GM23338 (cell line): ENCODE results near the gene PSMD12. TPM values are rescaled to one million over a fixed set of nuclear protein-coding genes. Genes with fewer than 3 reads are reported as not detected.
A peak's percentile ranks its signal among the peaks of the same experiment; 100 is the strongest.

Source experiments
- ATAC-seq: fragments of 200-7000 bp; cut with Tn5 transposase; 3 replicates; pipeline ENCODE4 v1.9.1; 2020
- DNase-seq: peaks from one replicate; pipeline ENCODE4 v3.0.0-alpha.2; 2015; ENCODE audit warnings: low spot score
- H2AFZ ChIP-seq: fragments of 200-600 bp; sonication (generic); 2 replicates; pipeline ENCODE4 v1.8.0; 2016; ENCODE audit warnings: antibody characterized with exemption, mild to moderate bottlenecking, moderate library complexity
- H3F3A ChIP-seq: fragments of 200-600 bp; sonication (generic); replicated peaks from 2 replicates; pipeline ENCODE4 v1.8.0; 2017; ENCODE audit warnings: antibody characterized with exemption, mixed run types, low read depth
- H3K27ac ChIP-seq: fragments of 200-600 bp; sonication (generic); 2 replicates; pipeline ENCODE4 v1.6.1; 2016; ENCODE audit warnings: low read depth
- H3K27me3 ChIP-seq: fragments of 200-600 bp; sonication (generic); 2 replicates; pipeline ENCODE4 v1.8.0; 2016; ENCODE audit warnings: mild to moderate bottlenecking, mixed run types, moderate library complexity; ENCODE audit not compliant: insufficient read depth
- H3K36me3 ChIP-seq: fragments of 200-600 bp; sonication (generic); 2 replicates; pipeline ENCODE4 v1.8.0; 2016; ENCODE audit warnings: mild to moderate bottlenecking; ENCODE audit not compliant: insufficient read depth
- H3K4me1 ChIP-seq: fragments of 200-600 bp; sonication (generic); 2 replicates; pipeline ENCODE4 v1.8.0; 2016; ENCODE audit warnings: mild to moderate bottlenecking, moderate library complexity; ENCODE audit not compliant: insufficient read depth
- H3K4me2 ChIP-seq: fragments of 200-600 bp; sonication (generic); 2 replicates; pipeline ENCODE4 v1.7.1; 2017; ENCODE audit warnings: mixed run types
- H3K4me3 ChIP-seq: fragments of 200-600 bp; sonication (generic); 2 replicates; pipeline ENCODE4 v1.6.1; 2016; ENCODE audit warnings: mixed run types
- H3K79me2 ChIP-seq: fragments of 200-600 bp; sonication (generic); replicated peaks from 2 replicates; pipeline ENCODE4 v1.8.0; 2017; ENCODE audit warnings: mild to moderate bottlenecking; ENCODE audit not compliant: insufficient read depth
- H3K9me2 ChIP-seq: fragments of 200-600 bp; sonication (generic); 2 replicates; pipeline ENCODE4 v1.8.0; 2017; ENCODE audit not compliant: insufficient read depth
- H4K20me1 ChIP-seq: fragments of 200-600 bp; sonication (generic); replicated peaks from 2 replicates; pipeline ENCODE4 v1.8.0; 2017; ENCODE audit warnings: mild to moderate bottlenecking; ENCODE audit not compliant: insufficient read depth
- H3K27ac Mint-ChIP-seq: 2 replicates; pipeline ENCODE4 v1.8.0; 2020; ENCODE audit warnings: inconsistent platforms, mild to moderate bottlenecking, moderate library complexity, mixed read lengths
- H3K27me3 Mint-ChIP-seq: 3 replicates; pipeline ENCODE4 v1.8.0; 2022; ENCODE audit warnings: low read depth, mild to moderate bottlenecking, moderate library complexity, mixed read lengths, inconsistent platforms; ENCODE audit not compliant: insufficient read depth, poor library complexity
- H3K36me3 Mint-ChIP-seq: 3 replicates; pipeline ENCODE4 v1.8.0; 2021; ENCODE audit warnings: low read depth, mild to moderate bottlenecking, inconsistent platforms, moderate library complexity, mixed read lengths
- H3K4me1 Mint-ChIP-seq: 3 replicates; pipeline ENCODE4 v1.8.0; 2020; ENCODE audit warnings: mild to moderate bottlenecking, inconsistent platforms, mixed read lengths
- H3K4me3 Mint-ChIP-seq: 3 replicates; pipeline ENCODE4 v1.8.0; 2021; ENCODE audit warnings: moderate library complexity, mild to moderate bottlenecking, inconsistent platforms, mixed read lengths
- H3K9me3 Mint-ChIP-seq: 3 replicates; pipeline ENCODE4 v1.8.0; 2020; ENCODE audit warnings: moderate library complexity, mild to moderate bottlenecking, inconsistent platforms, mixed read lengths
- CREB1 ChIP-seq: fragments of 250-450 bp; sonication (Bioruptor Pico); IDR thresholded peaks from 2 replicates; pipeline ENCODE4 v1.5.0; 2020; ENCODE audit warnings: low read depth, mild to moderate bottlenecking, moderate library complexity
- EZH2 ChIP-seq: fragments of 200-600 bp; sonication (generic); IDR thresholded peaks from one replicate; pipeline ENCODE4 v1.8.0; 2017; ENCODE audit warnings: antibody characterized with exemption, mild to moderate bottlenecking, low read depth; ENCODE audit not compliant: unreplicated experiment
- EZH2phosphoT487 ChIP-seq: fragments of 200-600 bp; sonication (generic); IDR thresholded peaks from one replicate; pipeline ENCODE4 v1.8.1; 2018; ENCODE audit warnings: antibody characterized with exemption; ENCODE audit not compliant: unreplicated experiment
- NANOG ChIP-seq: IDR thresholded peaks from 2 replicates; pipeline ENCODE4 v1.6.1; 2016; ENCODE audit warnings: antibody characterized with exemption, borderline replicate concordance
- POLR2AphosphoS5 ChIP-seq: IDR thresholded peaks from 2 replicates; pipeline ENCODE4 v1.6.1; 2016; ENCODE audit warnings: antibody characterized with exemption, low read depth
- STAT1 ChIP-seq: IDR thresholded peaks from one replicate; pipeline ENCODE4 v1.6.1; 2016; ENCODE audit warnings: antibody characterized with exemption; ENCODE audit not compliant: unreplicated experiment
- ZNF114 ChIP-seq: fragments of 250-450 bp; sonication (Bioruptor Pico); IDR thresholded peaks from 2 replicates; pipeline ENCODE4 v1.5.0; 2020; ENCODE audit warnings: mild to moderate bottlenecking, moderate library complexity
- ZNF331 ChIP-seq: fragments of 250-450 bp; sonication (Bioruptor Pico); IDR thresholded peaks from 2 replicates; pipeline ENCODE4 v1.5.0; 2020; ENCODE audit warnings: low read depth, mild to moderate bottlenecking, moderate library complexity
- polyA plus RNA-seq: library from polyadenylated mRNA; unstranded; fragments of >200 nt; fragmentation: Nextera tagmentation; extraction: Ambion mirVana; gene quantifications from 2 replicates; pipeline ENCODE4 v1.2.1, GENCODE V29; 2016
- total RNA-seq: library from RNA; depleted of rRNA; stranded (reverse); fragments of >200 nt; shearing (Covaris generic); gene quantifications from 2 replicates; pipeline ENCODE4 v1.2.3, GENCODE V29; 2014
- TF ChIP-seq, protein P1 (sequence below): fragments of 250-450 bp; sonication (Bioruptor Pico); IDR thresholded peaks from 2 replicates; pipeline ENCODE4 v1.5.0; 2020; ENCODE audit warnings: mild to moderate bottlenecking, moderate library complexity

PSMD12 gene
- total and polyA plus RNA-seq, 2 experiments from 2014 or later: 73.7 to 146 TPM

DNA sequence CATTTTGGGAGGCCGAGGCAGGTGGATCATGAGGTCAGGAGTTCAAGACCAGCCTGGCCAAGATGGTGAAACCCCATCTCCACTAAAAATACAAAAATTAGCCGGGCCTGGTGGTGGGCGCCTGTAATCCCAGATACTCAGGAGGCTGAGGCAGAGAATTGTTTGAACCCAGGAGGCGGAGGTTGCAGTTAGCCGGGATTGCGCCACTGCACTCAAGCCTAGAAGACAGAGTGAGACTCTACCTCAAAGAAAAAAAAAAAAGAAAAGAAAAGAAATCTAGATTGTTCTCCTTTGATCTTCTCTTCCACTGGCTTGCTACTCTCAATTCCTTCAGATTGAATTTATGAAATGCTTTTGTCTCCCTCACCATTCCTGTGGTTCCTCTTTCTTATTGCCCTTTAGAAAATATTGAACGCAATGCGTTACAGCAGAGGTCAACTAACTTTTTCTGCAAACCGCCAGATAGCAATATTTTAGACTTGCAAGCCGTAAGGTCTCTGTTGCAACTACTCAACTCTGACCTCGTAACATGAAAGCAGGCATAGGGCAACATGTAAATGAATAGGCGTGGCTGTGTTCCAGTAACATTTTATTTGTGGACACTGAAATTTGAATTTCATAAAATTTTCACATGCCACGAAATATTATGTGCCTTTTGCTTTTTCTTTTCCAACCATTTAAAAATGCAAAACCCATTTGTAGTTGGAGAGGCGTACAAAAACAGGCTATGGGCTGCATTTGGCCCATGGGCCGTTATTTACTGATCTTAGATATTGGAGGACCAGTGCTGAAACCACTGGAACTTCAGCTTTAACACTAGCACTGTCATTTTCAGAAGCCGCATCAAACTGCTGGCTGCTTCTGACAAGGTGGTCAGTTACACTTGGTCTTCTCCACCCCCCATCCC, 35.5 kb upstream of the PSMD12 start (continued):
- TF ChIP-seq, protein P1, sequence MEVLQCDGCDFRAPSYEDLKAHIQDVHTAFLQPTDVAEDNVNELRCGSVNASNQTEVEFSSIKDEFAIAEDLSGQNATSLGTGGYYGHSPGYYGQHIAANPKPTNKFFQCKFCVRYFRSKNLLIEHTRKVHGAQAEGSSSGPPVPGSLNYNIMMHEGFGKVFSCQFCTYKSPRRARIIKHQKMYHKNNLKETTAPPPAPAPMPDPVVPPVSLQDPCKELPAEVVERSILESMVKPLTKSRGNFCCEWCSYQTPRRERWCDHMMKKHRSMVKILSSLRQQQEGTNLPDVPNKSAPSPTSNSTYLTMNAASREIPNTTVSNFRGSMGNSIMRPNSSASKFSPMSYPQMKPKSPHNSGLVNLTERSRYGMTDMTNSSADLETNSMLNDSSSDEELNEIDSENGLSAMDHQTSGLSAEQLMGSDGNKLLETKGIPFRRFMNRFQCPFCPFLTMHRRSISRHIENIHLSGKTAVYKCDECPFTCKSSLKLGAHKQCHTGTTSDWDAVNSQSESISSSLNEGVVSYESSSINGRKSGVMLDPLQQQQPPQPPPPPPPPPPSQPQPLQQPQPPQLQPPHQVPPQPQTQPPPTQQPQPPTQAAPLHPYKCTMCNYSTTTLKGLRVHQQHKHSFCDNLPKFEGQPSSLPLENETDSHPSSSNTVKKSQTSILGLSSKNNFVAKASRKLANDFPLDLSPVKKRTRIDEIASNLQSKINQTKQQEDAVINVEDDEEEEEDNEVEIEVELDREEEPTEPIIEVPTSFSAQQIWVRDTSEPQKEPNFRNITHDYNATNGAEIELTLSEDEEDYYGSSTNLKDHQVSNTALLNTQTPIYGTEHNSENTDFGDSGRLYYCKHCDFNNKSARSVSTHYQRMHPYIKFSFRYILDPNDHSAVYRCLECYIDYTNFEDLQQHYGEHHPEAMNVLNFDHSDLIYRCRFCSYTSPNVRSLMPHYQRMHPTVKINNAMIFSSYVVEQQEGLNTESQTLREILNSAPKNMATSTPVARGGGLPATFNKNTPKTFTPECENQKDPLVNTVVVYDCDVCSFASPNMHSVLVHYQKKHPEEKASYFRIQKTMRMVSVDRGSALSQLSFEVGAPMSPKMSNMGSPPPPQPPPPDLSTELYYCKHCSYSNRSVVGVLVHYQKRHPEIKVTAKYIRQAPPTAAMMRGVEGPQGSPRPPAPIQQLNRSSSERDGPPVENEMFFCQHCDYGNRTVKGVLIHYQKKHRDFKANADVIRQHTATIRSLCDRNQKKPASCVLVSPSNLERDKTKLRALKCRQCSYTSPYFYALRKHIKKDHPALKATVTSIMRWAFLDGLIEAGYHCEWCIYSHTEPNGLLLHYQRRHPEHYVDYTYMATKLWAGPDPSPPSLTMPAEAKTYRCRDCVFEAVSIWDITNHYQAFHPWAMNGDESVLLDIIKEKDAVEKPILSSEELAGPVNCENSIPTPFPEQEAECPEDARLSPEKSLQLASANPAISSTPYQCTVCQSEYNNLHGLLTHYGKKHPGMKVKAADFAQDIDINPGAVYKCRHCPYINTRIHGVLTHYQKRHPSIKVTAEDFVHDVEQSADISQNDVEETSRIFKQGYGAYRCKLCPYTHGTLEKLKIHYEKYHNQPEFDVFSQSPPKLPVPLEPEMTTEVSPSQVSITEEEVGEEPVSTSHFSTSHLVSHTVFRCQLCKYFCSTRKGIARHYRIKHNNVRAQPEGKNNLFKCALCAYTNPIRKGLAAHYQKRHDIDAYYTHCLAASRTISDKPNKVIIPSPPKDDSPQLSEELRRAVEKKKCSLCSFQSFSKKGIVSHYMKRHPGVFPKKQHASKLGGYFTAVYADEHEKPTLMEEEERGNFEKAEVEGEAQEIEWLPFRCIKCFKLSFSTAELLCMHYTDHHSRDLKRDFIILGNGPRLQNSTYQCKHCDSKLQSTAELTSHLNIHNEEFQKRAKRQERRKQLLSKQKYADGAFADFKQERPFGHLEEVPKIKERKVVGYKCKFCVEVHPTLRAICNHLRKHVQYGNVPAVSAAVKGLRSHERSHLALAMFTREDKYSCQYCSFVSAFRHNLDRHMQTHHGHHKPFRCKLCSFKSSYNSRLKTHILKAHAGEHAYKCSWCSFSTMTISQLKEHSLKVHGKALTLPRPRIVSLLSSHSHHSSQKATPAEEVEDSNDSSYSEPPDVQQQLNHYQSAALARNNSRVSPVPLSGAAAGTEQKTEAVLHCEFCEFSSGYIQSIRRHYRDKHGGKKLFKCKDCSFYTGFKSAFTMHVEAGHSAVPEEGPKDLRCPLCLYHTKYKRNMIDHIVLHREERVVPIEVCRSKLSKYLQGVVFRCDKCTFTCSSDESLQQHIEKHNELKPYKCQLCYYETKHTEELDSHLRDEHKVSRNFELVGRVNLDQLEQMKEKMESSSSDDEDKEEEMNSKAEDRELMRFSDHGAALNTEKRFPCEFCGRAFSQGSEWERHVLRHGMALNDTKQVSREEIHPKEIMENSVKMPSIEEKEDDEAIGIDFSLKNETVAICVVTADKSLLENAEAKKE (CRISPR knock-in tag): no peak
- no peak for TF ChIP-seq EZH2
- TF ChIP-seq CREB1 (CRISPR knock-in tag): no peak

DNA sequence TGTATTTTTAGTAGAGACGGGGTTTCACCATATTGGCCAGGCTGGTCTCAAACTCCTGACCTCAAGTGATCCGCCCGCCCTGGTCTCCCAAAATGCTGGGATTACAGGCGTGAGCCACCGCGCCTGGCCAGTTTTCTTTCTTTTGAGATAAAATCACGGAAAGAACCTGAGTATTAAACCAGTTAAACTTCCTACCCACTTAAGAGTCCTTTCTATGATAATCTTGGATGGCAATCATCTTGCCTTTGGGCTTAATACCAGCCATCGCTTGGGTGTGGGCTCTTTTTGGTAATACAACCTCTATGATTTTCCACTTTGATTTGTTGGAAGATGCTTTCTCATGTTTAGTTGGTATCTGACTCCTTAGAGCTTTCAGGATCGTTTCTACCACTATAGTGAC, 34.7 kb upstream of the PSMD12 start:
- H3K27me3 ChIP-seq: no peaks in the 10 kb centered on the region
- H4K20me1 ChIP-seq: peaks cover 16% of the 10 kb centered on the region
- peak overlapping the region; percentile 22; the same call in 1 of the 2 replicates for H3K4me2 ChIP-seq
- ATAC-seq: no peak
- Mint-ChIP-seq H3K27ac (no peak overlapping the region), H3K36me3 (peaks cover 15% of the 10 kb centered on the region), H3K9me3 (no peaks in the 10 kb centered on the region), H3K4me1 (peaks cover 38% of the 10 kb centered on the region), H3K27me3 (peaks cover 5% of the 10 kb centered on the region), H3K4me3 (no peak overlapping the region)
- peak overlapping the region; percentile 50; the same call in 1 of the 2 replicates for H3K27ac ChIP-seq
- peaks cover 32% of the 10 kb centered on the region for H3K4me1 ChIP-seq
- no peaks in the 10 kb centered on the region for H3K36me3 ChIP-seq
- H2AFZ ChIP-seq: no peak overlapping the region
- H3K9me2 ChIP-seq: no peaks in the 10 kb centered on the region
- no peak for DNase-seq
- peaks cover 100% of the 10 kb centered on the region for H3K79me2 ChIP-seq
- H3F3A ChIP-seq: no peaks in the 10 kb centered on the region
- no peak overlapping the region for H3K4me3 ChIP-seq
- TF ChIP-seq ZNF114 (no peak), CREB1 (CRISPR knock-in tag) (no peak), STAT1 (no peak), EZH2phosphoT487 (no peak), POLR2AphosphoS5 (no peak), NANOG (no peak), ZNF331 (CRISPR knock-in tag) (no peak)
- TF ChIP-seq, protein P1 (CRISPR knock-in tag): no peak
